Measurements from ENCODE around the gene XPC.

Gene XPC

GRCh38 chr3:14216257-14217048, 38.1 kb upstream of the XPC start:
- no peaks in the 10 kb centered on the region for H3K9me3 ChIP-seq (ENCODE audit: control insufficient read depth, insufficient read depth, low read depth, low read length)
- H3K27ac ChIP-seq (ENCODE audit: extremely low read depth, low read depth, low read length), result no peak overlapping the region
- no peak overlapping the region for H3K4me3 ChIP-seq (ENCODE audit: low read depth, low read length)
- H3K36me3 ChIP-seq (ENCODE audit: control insufficient read depth in 2 of 2, insufficient read depth in 1 of 2, low read length in 2 of 2), result no peaks in the 10 kb centered on the region
- TF ChIP-seq ZNF280D (tag by site-specific recombination; IDR thresholded peaks at IDR 0.05) (no peak), ZBTB17 (tag by site-specific recombination; IDR thresholded peaks at IDR 0.05) (0 out of 2 replicates have a peak, but pooled peaks have one; percentile 30)
- POLR2A ChIA-PET, result no interaction called here
- no peaks in the 10 kb centered on the region for H3K4me1 ChIP-seq (ENCODE audit: control insufficient read depth, insufficient read depth, low read length)
- CTCF ChIA-PET, result interaction anchor here (1.0 to 1.2 kb wide), 2 partner anchors 13 kb away, joined by 4 to 6 read pairs; no protein-coding TSS in a partner anchor

- POLR2A ChIA-PET, result no interaction called here
- no peak for TF ChIP-seq ZNF639 (tag by site-specific recombination; IDR thresholded peaks at IDR 0.05)
- TF ChIP-seq ZNF785 (tag by site-specific recombination; IDR thresholded peaks at IDR 0.05), result no peak
- no peak for TF ChIP-seq ZNF37A (tag by site-specific recombination; IDR thresholded peaks at IDR 0.05)
- TF ChIP-seq ZNF776 (tag by site-specific recombination; IDR thresholded peaks at IDR 0.05; ENCODE audit: borderline replicate concordance), result no peak
- TF ChIP-seq ZSCAN16 (tag by site-specific recombination; IDR thresholded peaks at IDR 0.05), result no peak
- TF ChIP-seq FEZF1 (tag by site-specific recombination; IDR thresholded peaks at IDR 0.05), result no peak
- TF ChIP-seq ZNF19 (tag by site-specific recombination; IDR thresholded peaks at IDR 0.05; ENCODE audit: low read depth), result no peak
- no peak for TF ChIP-seq TRIM28 (IDR thresholded peaks at IDR 0.05; ENCODE audit: borderline replicate concordance, low read length)
- TF ChIP-seq MYNN (tag by site-specific recombination; IDR thresholded peaks at IDR 0.05; ENCODE audit: borderline replicate concordance), result no peak
- no peak for TF ChIP-seq ZNF626 (tag by site-specific recombination; IDR thresholded peaks at IDR 0.05)
- no peak for TF ChIP-seq ZNF658 (tag by site-specific recombination; IDR thresholded peaks at IDR 0.05)
- TF ChIP-seq ZNF548 (tag by site-specific recombination; IDR thresholded peaks at IDR 0.05), result no peak
- no peak for TF ChIP-seq MEIS1 (CRISPR knock-in tag; IDR thresholded peaks at IDR 0.05; ENCODE audit: borderline replicate concordance)
- H3K36me3 ChIP-seq (ENCODE audit: control insufficient read depth in 2 of 2, insufficient read depth in 1 of 2, low read length in 2 of 2), result no peaks in the 10 kb centered on the region
- H3K4me1 ChIP-seq (ENCODE audit: control insufficient read depth, insufficient read depth, low read length), result peaks cover 3% of the 10 kb centered on the region; the same call in 1 of the 2 replicates
- H3K9me3 ChIP-seq (ENCODE audit: control insufficient read depth, insufficient read depth, low read depth, low read length), result no peaks in the 10 kb centered on the region
- H3K4me3 ChIP-seq (ENCODE audit: low read depth, low read length), result no peak overlapping the region
- CTCF ChIA-PET, result no interaction called here
- no peak overlapping the region for H3K27ac ChIP-seq (ENCODE audit: extremely low read depth, low read depth, low read length)
These were observed 36.4 kb upstream of the XPC start for GRCh38 chr3:14214764-14215163.

GRCh38 chr3:14213066-14213774, 34.8 kb upstream of the XPC start:
- no peaks in the 10 kb centered on the region for H3K9me3 ChIP-seq (ENCODE audit: control insufficient read depth, insufficient read depth, low read depth, low read length)
- CTCF ChIA-PET, result interaction anchor here (0.7 to 3.7 kb wide), 2 partner anchors 10 to 35 kb away, joined by 3 to 32 read pairs; partner anchors contain the start of gene XPC
- POLR2A ChIA-PET, result interaction anchor here (1.2 kb wide), 1 partner anchor 10 kb away, joined by 3 read pairs; no protein-coding TSS in a partner anchor
- no peaks in the 10 kb centered on the region for H3K36me3 ChIP-seq (ENCODE audit: control insufficient read depth in 2 of 2, insufficient read depth in 1 of 2, low read length in 2 of 2)
- no peak overlapping the region for H3K27ac ChIP-seq (ENCODE audit: extremely low read depth, low read depth, low read length)
- peaks cover 3% of the 10 kb centered on the region; the same call in 1 of the 2 replicates for H3K4me1 ChIP-seq (ENCODE audit: control insufficient read depth, insufficient read depth, low read length)
- TF ChIP-seq SP2 (tag by site-specific recombination; IDR thresholded peaks at IDR 0.05) (no peak), ZNF777 (tag by site-specific recombination; IDR thresholded peaks at IDR 0.05; ENCODE audit: borderline replicate concordance) (no peak), TSHZ1 (tag by site-specific recombination; IDR thresholded peaks at IDR 0.05; ENCODE audit: borderline replicate concordance) (no peak)
- H3K4me3 ChIP-seq (ENCODE audit: low read depth, low read length), result no peak overlapping the region

Data from HEK293 (cell line).